Activated CD8-positive, alpha-beta memory T cell treated with anti-CD3 and anti-CD28 coated beads, Interleukin-2, amount 50 U/mL, for 24 hours (primary cell): Measurements from ENCODE around the gene ZNF22.

ENCODE experiments used
- DNase-seq: peaks from one replicate; pipeline ENCODE4 v3.0.0-alpha.2; 2020; ENCODE audit errors: extremely low read depth

Gene ZNF22

GRCh38 chr10:45000752-45001380, at the start of gene ZNF22:
ZNF22 (plus strand) TSS chr10:45000923; CDS start chr10:45003369, 2,446 bp downstream.
- peak; percentile 27 for DNase-seq

DNA sequence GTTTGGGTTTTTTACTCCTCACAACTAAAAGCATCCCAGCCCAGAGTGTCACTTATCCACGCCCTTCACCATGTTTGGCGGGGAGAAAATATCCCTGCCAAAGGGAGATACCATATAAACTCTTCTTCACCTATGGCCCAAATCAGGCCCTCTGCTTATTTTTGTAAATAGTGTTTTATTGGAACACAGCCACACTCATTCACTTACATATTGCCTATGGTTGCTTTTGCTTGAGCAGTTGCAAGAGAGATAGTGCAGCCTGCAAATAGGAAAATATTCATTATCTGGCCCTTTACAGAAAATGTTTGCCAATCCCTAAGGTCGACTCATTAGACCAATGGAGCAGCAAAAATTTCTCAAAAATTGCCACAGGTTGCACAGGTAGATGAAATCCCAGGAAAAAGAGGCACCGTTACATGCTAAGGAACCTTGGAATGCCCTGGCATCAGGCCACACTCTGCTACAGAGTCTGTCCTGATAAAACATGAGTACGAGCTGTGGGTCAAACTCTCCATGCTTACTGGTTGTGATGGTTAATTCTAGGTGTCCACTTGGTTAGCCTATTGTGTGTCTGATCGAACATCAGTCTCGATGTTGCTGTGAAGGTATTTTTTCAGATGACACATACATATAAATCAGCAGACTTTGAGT, 49.0 kb upstream of the ZNF22 start:
- no peak for DNase-seq

DNA sequence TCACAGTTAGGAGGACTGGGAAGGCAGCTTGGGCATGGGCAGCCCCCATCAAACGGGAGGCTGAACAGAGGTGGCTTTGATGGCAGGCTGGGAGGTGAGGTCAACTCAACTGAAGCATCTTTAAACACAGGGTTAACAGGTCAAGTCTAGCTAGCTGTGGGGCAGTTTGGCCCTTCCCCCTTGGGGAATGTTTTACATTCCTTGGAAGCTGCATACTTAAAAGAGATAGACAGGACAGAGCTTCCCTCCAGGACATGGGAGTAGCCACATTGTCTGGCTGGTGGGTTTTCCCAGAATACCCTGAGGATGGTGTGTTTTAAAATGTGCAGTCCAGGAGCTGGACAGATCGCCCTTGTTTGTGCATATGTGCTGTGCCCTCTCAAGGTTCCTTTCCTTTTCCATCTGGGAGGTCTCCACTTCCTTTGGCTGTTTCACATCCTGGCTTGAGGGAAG, 47.9 kb upstream of the ZNF22 start:
- no peak for DNase-seq

DNA sequence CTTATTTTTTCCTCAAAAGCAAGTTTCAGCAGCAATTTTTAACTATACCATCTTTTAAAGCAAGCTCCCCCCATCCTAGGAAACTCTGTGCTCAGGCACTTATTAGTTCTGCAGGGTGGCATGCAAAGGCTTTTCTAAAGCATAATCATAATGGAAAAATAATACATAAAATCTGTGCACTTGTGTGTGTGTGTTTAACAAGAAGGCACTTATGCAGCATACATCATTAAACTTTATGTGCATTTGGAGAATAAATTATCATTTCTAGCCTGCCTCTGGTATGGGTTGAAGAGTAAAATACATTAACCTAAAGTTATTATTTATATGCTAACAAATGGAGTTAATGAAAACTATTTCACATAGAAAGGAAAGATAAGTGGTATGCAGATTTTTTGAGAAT, 46.7 kb upstream of the ZNF22 start:
- DNase-seq: no peak

DNA sequence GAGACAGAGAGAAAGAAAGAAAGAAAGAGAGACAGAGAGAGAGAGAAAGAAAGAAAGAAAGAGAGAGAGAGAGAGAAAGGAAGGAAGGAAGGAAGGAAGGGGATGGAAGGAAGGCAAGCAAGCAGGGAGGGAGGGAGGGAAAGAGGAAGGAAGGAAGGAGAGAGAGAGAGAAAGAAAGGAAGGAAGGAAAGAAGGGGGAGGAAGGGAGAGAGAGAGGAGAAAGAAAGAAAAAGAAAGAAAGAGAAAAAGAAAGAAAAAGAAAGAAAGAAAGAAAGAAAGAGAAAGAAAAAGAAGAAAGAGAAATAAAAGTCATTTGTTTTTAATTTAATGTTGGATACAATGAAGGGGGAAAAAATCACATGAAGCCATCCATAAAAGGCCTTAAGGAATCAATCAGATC, 45.8 kb upstream of the ZNF22 start:
- DNase-seq: no peak

DNA sequence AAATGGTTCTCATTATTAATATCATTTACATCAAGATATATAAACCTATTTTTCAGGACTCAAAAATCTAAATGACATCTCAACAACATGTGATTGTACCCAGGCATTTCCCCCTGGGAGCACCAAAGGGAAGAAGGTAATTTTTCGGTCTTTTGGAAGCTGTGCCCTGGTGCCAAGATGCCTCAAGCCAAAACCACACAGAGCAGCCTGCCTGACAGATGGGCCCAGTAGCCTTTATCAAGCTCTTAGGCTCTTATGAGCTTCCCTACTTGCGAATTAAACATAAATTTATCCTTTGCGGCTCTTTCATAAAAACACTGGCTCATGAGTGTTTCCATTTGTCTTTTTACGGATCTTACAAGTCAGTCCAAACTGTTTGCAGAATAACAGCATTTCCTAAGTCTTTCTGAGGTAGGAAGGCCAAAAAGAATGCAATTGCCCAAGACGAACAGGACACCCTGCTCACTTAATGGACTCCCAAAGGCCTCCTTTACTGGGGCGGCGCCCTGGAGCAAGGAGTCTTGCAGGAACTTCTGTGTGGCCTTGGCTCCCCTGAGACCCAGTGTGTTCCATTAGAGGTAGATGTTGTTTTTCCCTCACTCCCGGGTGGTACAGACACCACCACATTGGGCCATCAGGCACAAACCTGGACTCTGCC, 45.2 kb upstream of the ZNF22 start:
- DNase-seq: no peak

- no peak for DNase-seq
These were observed 44.5 kb upstream of the ZNF22 start for GRCh38 chr10:44956226-44956625.

DNA sequence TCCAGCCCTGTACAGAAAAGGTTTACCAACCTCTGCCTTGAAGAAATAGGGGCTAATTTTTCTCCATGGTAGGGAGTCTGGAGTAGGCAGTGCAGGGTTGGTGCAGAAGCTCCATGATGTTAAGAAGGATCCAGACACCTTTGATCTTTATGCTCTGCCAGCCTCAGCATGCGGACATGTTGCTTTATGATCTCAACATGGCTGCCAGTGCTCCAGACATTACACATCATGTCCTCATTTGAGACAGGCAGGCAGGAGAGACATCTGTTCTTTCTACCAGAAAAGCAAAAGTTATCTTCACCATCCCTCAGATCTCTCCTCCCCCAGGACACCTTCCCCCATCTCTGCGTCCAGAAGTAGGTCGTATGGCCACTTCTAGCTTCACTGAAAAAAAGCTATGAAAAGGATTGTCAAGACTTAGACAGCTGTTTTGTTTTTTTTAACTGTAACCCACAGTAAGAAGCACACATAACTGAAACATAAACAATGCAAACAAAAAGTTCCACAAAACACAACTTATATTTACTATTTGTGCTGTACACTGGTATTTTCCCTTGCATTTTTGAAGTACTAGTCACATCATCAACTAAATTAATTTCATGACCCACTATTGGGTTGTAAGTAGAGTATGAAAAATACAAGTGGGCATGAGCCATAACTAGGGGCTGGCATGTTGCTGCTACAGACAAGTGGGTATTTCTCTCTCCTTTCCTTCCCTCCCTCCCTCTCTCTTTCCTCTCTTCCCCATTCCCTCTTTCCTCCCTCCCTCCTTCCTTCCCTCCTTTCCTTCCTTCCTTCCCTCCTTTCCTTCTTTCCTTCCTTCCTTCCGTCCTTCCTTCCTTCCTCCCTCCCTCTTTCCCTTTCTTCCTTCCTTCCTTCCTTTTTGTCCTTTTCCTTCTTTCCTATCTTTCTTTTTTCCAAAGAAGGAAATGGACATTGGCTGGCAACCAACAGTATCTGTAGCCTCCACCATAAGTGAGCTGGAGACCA, 43.7 kb upstream of the ZNF22 start:
- no peak for DNase-seq

DNA sequence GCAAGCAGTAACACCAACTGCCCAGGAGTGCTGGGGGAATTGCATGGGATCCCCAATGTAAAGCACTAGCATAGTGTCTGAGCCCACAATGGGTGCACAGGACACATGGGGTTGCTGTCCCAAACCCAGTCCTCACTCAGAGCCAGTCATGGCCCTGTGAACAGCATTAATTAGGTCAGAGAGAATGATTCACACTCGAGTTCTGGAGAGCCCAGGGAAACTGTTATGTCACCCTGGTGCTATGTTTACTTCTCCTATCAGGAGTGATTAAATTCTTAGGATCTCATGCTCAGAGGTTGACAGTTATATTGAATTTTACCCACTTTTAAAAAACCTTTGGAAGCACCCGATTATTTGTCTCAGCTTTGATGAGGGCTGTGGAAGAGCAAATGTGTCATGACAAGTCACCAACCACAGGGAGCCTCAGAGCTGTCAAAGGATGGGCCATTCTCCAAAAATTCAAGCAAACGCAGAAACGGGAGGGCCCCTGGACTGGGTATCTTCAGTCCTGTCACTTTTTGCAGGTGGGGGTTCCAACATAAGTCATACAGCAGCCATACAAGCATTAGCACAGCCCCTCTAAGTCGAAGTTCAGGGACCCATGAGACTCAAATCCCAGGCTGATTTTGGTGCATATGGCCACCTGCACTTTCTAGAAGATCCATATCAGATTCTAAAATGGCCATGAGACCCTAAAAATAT, 42.4 kb upstream of the ZNF22 start:
- no peak for DNase-seq

DNA sequence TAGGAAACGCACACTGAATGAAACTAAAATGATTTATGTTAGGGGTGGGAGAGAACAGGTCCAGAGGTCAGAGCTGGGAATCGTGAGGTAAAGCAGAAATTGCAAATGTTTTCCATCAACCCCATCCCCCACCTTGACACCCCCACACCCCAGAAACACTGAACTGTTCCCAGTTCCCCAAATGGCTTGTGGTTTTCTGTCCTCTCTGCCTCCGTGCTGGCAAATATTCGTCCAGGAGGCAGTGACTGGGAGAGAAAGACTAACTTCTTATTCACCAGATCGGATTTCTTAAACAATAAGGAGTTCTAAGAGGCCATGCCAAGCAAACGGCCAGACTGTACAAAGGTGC, 41.9 kb upstream of the ZNF22 start:
- DNase-seq: no peak

DNA sequence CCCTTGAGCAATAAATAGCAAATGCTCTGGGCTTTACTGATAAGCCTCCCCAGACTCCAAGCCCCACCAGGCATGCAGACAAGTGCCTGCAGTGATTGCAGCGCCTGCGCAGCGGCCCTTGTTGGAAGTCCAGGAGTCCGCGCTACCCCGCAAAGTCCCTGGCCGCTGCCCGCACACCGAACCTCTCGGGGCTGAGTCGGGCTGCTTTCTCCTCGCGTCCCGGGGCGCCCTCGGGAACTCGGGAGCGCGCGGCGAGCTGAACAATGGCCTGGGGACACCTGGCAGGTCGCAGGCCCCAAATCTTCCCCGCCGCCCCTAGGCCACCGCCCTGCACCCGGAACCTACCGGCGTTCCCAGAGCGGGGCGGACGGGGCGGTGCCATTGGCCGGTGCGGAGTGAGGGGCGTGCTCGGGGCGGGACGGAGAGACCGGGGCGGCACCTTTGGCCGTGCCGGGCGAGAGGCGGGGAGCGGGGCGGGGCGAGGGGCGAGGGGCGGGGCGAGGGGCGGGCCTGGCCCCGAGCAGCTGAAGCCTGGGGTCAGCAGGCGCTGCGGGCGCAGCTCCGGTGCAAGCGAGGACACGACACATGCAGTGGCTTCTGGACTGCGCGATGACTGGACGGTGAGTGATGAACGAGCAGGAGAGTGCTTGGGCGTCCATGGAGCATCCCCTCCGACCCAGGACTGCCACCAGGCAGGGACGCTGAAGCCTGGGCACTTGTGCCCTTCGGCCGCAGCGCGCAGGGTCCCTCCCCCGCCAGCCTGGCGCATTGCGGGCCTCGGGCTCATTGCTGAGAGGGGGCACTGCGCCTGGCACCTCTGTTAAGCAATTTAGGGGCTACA, 41.3 kb upstream of the ZNF22 start, which contains the start of gene RASSF4:
Gene RASSF4 (plus strand): TSS at position 556 of the 841 bp plus-strand sequence. CDS start 10,401 bp downstream, outside the sequence.
- peak; percentile 74 for DNase-seq

DNA sequence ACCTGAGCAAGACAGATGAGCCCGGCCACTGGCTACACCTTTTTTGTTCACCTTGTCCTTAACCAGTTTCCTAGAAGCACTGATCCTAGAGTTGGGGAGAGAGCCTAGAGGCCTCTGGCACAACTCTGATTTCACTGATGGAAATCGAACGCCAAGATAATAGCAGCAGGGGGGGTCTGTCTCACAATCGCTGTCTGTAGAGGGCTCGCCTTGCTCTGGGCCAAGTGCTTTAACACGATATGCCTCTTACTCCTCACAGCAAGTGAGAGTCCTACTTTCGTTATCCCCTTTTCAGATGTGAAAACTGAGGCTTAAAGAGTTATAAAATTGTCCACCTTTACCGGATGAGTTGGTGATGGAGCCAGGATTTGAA, 40.6 kb upstream of the ZNF22 start:
- DNase-seq: no peak

DNA sequence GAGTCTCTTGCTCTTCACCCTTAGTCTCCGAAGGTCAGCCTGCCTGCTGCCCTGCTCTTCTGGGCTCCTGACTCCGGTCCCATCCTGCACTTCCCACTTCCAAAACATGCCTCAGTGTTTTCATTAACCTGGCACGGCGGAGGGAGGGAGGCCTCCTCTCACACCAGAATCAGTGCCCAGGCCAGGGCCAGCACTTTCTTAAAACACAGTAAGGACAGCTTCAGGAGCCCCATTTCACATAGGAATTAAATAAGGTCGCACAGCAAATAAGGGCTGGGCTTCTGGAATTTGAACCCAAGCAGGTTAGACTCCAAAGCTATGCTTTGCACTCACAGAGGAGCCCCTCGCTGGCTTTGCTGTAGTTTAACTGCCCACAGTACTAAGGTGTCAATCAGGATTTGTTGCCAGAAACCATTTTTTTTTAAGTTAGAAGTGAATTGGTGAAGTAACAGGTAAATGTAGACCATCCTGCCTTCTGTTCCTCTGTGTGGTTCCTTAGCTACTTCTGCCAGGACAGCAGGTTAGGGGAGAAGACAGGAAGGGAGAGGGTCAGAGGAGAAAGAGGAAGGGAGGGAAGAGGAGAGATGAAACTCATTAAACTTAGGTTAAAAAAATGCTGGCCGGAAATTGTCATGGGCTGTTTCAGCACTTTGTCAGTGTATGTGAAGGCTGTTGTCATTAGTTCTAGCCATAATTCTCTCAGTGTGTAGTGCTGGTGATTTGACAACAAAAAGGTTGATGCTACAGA, 40.1 kb upstream of the ZNF22 start:
- no peak for DNase-seq

GRCh38 chr10:44961230-44961571, 39.5 kb upstream of the ZNF22 start:
- no peak for DNase-seq

GRCh38 chr10:44961931-44962750, 38.6 kb upstream of the ZNF22 start:
- no peak for DNase-seq

- no peak for DNase-seq
These were observed 37.6 kb upstream of the ZNF22 start for GRCh38 chr10:44962870-44963738.

GRCh38 chr10:44963772-44964633, 36.7 kb upstream of the ZNF22 start:
- no peak for DNase-seq
